HG02678 (cell line): ENCODE results near the gene PCDHAC2.

ENCODE experiments used
- ATAC-seq: cut with Tn5 transposase; IDR thresholded peaks from one replicate; pipeline ENCODE4 v1.9.1; 2021; ENCODE audit warnings: mild to moderate bottlenecking, moderate library complexity; ENCODE audit not compliant: unreplicated experiment

The PCDHAC2 gene

GRCh38 chr5:140988100-140988499 is 21.8 kb downstream of the PCDHAC2 start:
- ATAC-seq, result no peak

DNA sequence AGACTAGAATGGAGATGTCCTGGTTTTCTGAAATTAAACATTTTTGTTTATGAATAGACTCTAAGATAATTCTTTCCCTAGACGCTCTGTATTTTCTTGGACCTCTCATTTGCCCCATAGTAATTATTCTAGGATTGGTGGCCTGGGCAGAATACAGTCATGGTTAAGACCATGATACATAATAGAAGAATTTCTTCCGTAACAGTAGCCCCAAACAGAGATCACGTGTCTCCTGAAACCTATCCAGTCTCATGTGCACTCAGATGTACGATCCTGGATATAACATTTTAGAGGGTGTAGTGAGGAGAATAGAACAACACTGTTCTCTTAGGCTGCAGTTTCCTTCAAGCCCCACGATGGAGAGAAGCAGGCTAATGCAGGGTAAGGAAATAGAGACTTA is 22.3 kb downstream of the PCDHAC2 start:
- ATAC-seq, result no peak

DNA sequence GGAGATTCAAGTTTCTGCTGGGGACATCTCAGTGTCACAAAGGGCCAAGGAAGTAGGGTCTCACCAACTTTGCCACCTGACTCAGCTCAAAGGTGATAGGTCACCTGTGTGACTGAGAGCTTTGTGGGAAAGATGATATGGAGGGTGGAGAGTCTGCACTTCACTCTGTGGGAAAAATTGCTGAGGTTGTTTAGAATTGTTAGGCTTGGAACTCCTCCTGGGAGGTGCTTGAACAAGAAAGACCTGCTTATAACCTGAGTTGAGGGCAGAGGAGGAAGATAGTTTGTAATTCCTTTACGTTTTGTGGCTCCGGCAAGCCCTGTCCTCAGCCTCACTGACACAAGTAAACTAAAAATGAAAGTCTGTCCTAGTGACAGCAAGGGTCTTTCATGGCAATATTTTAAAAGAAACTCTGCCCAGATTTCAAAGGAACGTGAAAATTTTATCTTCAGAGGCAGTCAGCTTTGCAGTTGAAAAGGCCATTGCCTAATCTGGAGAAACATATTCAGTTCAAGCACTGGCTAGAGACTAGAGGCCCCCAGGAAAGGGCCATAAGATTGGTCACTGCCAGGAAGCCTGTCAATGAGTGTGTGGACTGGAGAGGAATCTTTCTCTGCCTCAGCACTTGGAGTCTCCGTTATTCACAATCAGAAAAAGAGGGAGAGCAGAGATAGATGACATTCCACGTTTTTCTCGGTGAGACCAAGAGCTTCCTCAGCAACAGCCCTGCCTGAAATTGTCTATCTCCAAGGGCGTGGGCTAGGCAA is 23.2 kb downstream of the PCDHAC2 start:
- no peak for ATAC-seq

GRCh38 chr5:140992828-140993227 is 26.6 kb downstream of the PCDHAC2 start:
- no peak for ATAC-seq

DNA sequence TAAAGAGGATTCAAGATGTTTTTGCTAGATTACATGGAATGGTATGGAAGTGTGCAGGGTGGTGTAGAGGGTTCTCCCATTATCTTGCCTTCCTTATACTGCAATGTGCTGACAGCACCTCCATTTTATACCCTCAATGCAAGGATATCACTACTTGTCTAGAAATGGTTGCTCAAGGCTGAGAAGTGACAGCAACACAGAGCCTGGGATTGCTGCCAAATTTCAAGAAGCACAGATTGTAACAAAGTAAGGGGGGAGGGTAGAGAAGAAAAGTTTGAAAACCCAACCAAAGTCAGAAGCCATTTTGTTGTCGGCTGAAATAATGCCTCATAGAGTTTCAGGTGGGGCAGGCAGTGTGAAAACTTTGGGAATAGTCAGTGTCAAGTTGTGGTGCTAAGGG is 29.8 kb downstream of the PCDHAC2 start:
- no peak for ATAC-seq

DNA sequence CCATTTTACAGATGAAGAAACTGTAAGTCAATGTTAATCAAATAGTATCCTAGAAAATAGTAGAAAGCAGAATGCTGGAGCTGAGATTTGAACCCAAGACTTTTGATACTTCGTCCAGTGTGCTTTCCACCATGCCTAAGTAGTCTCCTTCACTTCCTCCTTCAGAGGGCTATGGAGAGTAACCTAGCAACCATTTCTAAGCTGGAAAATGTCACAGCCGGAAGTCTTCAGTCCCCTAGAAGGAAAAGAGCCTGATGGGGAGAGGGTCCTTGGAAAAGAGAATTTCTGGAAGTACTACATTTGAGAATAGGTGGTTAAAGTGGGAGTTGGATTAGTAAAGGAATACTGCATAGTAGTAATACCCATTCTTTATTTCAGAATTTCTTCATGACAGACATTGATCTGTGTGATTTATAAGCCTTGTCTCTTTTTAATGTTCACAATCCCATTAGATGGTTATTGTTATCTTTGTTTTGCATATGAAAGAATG is 32.7 kb downstream of the PCDHAC2 start:
- no peak for ATAC-seq

- no peak for ATAC-seq
Measured at GRCh38 chr5:141001446-141001843, 35.2 kb downstream of the PCDHAC2 start.

- no peak for ATAC-seq
Measured at GRCh38 chr5:141001844-141002604, 35.7 kb downstream of the PCDHAC2 start.

- no peak for ATAC-seq
Measured at GRCh38 chr5:141002605-141002965, 36.3 kb downstream of the PCDHAC2 start.

GRCh38 chr5:141003031-141003430 is 36.8 kb downstream of the PCDHAC2 start:
- no peak for ATAC-seq

GRCh38 chr5:141003791-141004611 is 37.7 kb downstream of the PCDHAC2 start:
- ATAC-seq, result no peak

- no peak for ATAC-seq
Measured at GRCh38 chr5:141007791-141008190, 41.5 kb downstream of the PCDHAC2 start.

- no peak for ATAC-seq
Measured at GRCh38 chr5:141010047-141010793, 43.9 kb downstream of the PCDHAC2 start.

- ATAC-seq, result no peak
Measured at GRCh38 chr5:141017943-141018342, 51.7 kb downstream of the PCDHAC2 start.
